Neural progenitor cell (in vitro differentiated cells): ENCODE measurements around the gene UTP15. TPM values are rescaled to one million over a fixed set of nuclear protein-coding genes. Genes with fewer than 3 reads are reported as not detected.

Experiments used
- DNase-seq: peaks from one replicate; pipeline ENCODE4 v3.0.0-alpha.2; 2016; ENCODE audit warnings: low spot score
- H2AFZ ChIP-seq: fragments of 200-600 bp; sonication (generic); replicated peaks from 2 replicates; pipeline ENCODE4 v1.6.1; 2016; ENCODE audit warnings: antibody characterized with exemption
- H3F3A ChIP-seq: fragments of 200-600 bp; sonication (generic); 2 replicates; pipeline ENCODE4 v1.6.1; 2016; ENCODE audit warnings: antibody characterized with exemption, low read depth
- H3K27ac ChIP-seq: fragments of 200-600 bp; sonication (generic); 2 replicates; pipeline ENCODE4 v1.5.1; 2016; ENCODE audit warnings: mild to moderate bottlenecking
- H3K27me3 ChIP-seq: fragments of 200-600 bp; sonication (generic); 2 replicates; pipeline ENCODE4 v1.6.1; 2016; ENCODE audit warnings: mild to moderate bottlenecking, moderate library complexity
- H3K36me3 ChIP-seq: fragments of 200-600 bp; sonication (generic); 2 replicates; pipeline ENCODE4 v1.5.1; 2016
- H3K4me1 ChIP-seq: fragments of 200-600 bp; sonication (generic); 2 replicates; pipeline ENCODE4 v1.6.1; 2016; ENCODE audit warnings: mixed run types
- H3K4me2 ChIP-seq: fragments of 200-600 bp; sonication (generic); 2 replicates; pipeline ENCODE4 v1.6.1; 2016
- H3K4me3 ChIP-seq: fragments of 200-600 bp; sonication (generic); 2 replicates; pipeline ENCODE4 v1.5.1; 2016
- H3K79me2 ChIP-seq: fragments of 200-600 bp; sonication (generic); 2 replicates; pipeline ENCODE4 v1.6.1; 2016; ENCODE audit warnings: low read depth
- H3K9ac ChIP-seq: fragments of 200-600 bp; sonication (generic); 2 replicates; pipeline ENCODE4 v1.6.1; 2016
- H3K9me3 ChIP-seq: fragments of 200-600 bp; sonication (generic); 2 replicates; pipeline ENCODE4 v1.5.1; 2016; ENCODE audit warnings: low read depth
- H4K20me1 ChIP-seq: fragments of 200-600 bp; sonication (generic); 2 replicates; pipeline ENCODE4 v1.6.1; 2016; ENCODE audit warnings: low read depth
- H3K27ac Mint-ChIP-seq: 3 replicates; pipeline ENCODE4 v1.8.0; 2021; ENCODE audit warnings: mixed read lengths
- H3K27me3 Mint-ChIP-seq: 2 replicates; pipeline ENCODE4 v1.8.0; 2022; ENCODE audit warnings: low read depth, mild to moderate bottlenecking, inconsistent platforms, moderate library complexity, mixed read lengths; ENCODE audit not compliant: insufficient read depth
- H3K36me3 Mint-ChIP-seq: 3 replicates; pipeline ENCODE4 v1.8.0; 2021; ENCODE audit warnings: mixed read lengths
- H3K4me1 Mint-ChIP-seq: 3 replicates; pipeline ENCODE4 v1.8.0; 2021; ENCODE audit warnings: mixed read lengths
- H3K4me3 Mint-ChIP-seq: 3 replicates; pipeline ENCODE4 v1.8.0; 2021; ENCODE audit warnings: mild to moderate bottlenecking, moderate library complexity, mixed read lengths
- H3K9me3 Mint-ChIP-seq: 3 replicates; pipeline ENCODE4 v1.8.0; 2020; ENCODE audit warnings: mixed read lengths
- EZH2 ChIP-seq: fragments of 200-600 bp; sonication (generic); IDR thresholded peaks from 2 replicates; pipeline ENCODE4 v1.6.1; 2017; ENCODE audit warnings: antibody characterized with exemption, mild to moderate bottlenecking, moderate library complexity
- EZH2phosphoT487 ChIP-seq: fragments of 200-600 bp; sonication (generic); IDR thresholded peaks from 2 replicates; pipeline ENCODE4 v1.6.1; 2017; ENCODE audit warnings: antibody characterized with exemption
- total RNA-seq: library from RNA; depleted of rRNA; stranded (reverse); fragments of >200 nt; gene quantifications from 2 replicates; pipeline ENCODE4 v1.2.3, GENCODE V29; 2015; ENCODE audit warnings: low replicate concordance
- TF ChIP-seq, protein P1 (sequence below): fragments of 200-600 bp; sonication (generic); IDR thresholded peaks from 2 replicates; pipeline ENCODE4 v1.5.1; 2017; ENCODE audit warnings: antibody characterized with exemption, mild to moderate bottlenecking

The UTP15 gene
- total RNA-seq, 1 donor from 2014 or later = 34.4 TPM

DNA sequence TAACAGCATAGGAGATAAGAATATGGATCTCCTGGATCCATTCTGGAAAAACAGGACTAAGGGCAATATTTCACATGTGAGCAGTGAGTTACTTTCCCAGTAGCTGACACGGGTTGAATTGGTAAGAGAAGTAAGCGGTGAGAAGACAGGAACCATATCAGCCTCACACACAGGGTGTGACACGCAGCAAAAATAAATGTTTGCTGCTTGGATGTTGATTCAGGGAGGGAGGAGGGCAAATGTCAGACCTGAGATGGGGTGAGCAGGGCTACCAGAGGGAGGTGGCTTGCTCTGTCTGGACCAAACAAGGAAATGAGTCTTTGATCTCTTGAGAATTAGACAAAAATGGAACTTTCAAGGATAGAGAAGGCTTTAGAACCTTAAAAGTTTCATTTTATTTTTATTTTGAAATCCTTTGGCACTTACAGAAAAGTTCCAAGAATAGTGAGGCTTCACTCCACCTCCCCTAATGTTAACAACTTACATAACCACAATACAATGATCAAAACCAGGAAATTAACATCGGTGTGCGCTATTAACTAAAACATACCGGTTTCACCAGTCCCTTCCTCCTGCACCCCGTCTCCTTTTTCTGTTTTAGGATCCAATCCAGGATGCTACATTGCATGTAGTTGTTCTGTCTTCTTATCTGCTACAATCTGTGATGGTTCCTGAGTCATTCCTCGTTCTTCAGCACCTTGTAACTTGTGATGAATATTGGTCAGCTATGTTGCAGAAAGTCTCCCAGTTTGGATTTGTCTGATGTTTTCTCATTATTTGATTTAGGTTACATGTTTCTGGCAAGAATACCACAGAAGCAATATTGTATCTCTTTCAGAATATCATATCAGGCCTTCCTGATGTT lies 39.9 kb downstream of the UTP15 start:
- H4K20me1 ChIP-seq = no peaks in the 10 kb centered on the region
- H3K9me3 ChIP-seq = no peaks in the 10 kb centered on the region
- TF ChIP-seq EZH2phosphoT487 (no peak), EZH2 (no peak)
- TF ChIP-seq, protein P1, sequence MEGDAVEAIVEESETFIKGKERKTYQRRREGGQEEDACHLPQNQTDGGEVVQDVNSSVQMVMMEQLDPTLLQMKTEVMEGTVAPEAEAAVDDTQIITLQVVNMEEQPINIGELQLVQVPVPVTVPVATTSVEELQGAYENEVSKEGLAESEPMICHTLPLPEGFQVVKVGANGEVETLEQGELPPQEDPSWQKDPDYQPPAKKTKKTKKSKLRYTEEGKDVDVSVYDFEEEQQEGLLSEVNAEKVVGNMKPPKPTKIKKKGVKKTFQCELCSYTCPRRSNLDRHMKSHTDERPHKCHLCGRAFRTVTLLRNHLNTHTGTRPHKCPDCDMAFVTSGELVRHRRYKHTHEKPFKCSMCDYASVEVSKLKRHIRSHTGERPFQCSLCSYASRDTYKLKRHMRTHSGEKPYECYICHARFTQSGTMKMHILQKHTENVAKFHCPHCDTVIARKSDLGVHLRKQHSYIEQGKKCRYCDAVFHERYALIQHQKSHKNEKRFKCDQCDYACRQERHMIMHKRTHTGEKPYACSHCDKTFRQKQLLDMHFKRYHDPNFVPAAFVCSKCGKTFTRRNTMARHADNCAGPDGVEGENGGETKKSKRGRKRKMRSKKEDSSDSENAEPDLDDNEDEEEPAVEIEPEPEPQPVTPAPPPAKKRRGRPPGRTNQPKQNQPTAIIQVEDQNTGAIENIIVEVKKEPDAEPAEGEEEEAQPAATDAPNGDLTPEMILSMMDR = no peak
- no peaks in the 10 kb centered on the region for H3K79me2 ChIP-seq
- no peak overlapping the region for H3K9ac ChIP-seq
- no peak for DNase-seq
- Mint-ChIP-seq H3K27me3 (peaks cover 2% of the 10 kb centered on the region), H3K27ac (no peak overlapping the region), H3K36me3 (no peaks in the 10 kb centered on the region), H3K4me3 (no peak overlapping the region), H3K4me1 (no peaks in the 10 kb centered on the region), H3K9me3 (no peaks in the 10 kb centered on the region)
- no peak overlapping the region for H3K4me2 ChIP-seq
- H3K4me3 ChIP-seq = no peak overlapping the region
- no peaks in the 10 kb centered on the region for H3K4me1 ChIP-seq
- H3K36me3 ChIP-seq = no peaks in the 10 kb centered on the region
- no peak overlapping the region for H3K27ac ChIP-seq
- H3F3A ChIP-seq = no peaks in the 10 kb centered on the region
- H3K27me3 ChIP-seq = no peaks in the 10 kb centered on the region
- no peak overlapping the region for H2AFZ ChIP-seq

DNA sequence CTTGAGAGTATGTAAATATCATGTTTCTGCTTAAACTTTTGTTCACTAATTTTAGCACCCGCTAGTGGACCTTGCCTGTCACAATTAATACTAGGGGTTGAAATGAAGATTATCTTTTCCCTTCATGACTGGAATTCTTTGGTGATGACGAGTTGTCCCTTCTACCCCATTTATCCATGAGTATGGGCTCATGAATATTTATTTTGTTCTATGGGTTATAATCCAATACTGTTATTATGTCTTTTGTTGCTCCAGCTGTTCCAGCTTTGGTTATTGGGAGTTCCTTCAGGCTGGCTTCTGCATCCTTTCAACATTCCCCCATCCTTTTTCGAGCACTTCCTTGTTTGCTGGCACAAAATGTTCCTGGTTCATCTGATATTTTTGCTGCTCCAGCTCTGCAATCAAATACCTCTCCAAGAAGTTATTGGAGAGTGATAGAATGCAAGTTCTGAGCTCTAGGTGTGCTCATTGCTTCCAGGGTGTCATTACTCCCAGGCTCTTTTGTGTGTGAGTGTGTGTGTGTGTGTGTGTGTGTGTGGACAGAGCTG lies 40.7 kb downstream of the UTP15 start:
- Histone ChIP-seq H3F3A (no peaks in the 10 kb centered on the region), H3K4me2 (no peak overlapping the region)
- no peak overlapping the region for H3K4me3 Mint-ChIP-seq

DNA sequence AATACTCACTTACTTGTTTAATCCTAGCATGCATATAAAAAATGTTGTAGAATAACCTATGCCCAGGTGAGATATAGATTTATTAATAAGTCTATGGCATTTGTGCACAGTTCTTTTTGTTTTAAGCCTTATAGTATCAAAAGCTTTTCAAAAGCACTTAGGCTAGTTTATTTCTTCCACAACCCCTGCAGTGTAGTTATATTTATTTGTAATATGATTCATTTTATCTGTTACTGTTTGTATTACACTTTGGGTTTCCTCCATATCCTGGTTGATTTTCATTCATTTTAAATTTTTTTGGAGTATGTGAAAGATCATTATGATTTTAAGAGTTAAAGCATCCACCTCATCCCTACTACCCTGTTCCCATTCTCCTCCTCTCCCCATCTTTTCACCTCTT lies 41.7 kb downstream of the UTP15 start:
- H3K9ac ChIP-seq = no peak overlapping the region
- no peak overlapping the region for H3K27ac Mint-ChIP-seq
- H3K4me2 ChIP-seq = no peak overlapping the region
- no peaks in the 10 kb centered on the region for H3K79me2 ChIP-seq
- H3K4me3 ChIP-seq = no peak overlapping the region
- no peaks in the 10 kb centered on the region for H3K36me3 Mint-ChIP-seq
- no peaks in the 10 kb centered on the region for H3K4me1 ChIP-seq
- no peak for DNase-seq
- no peaks in the 10 kb centered on the region for H3K27me3 ChIP-seq
- no peaks in the 10 kb centered on the region for H3K36me3 ChIP-seq
- no peak overlapping the region for H3K27ac ChIP-seq
- no peaks in the 10 kb centered on the region for H4K20me1 ChIP-seq
- no peak overlapping the region for H2AFZ ChIP-seq
- H3K9me3 ChIP-seq = no peaks in the 10 kb centered on the region
- peaks cover 2% of the 10 kb centered on the region for H3K27me3 Mint-ChIP-seq
- H3K4me1 Mint-ChIP-seq = no peaks in the 10 kb centered on the region
- H3K9me3 Mint-ChIP-seq = no peaks in the 10 kb centered on the region
- H3F3A ChIP-seq = no peaks in the 10 kb centered on the region
- TF ChIP-seq, protein P1 = no peak
- no peak for TF ChIP-seq EZH2
- no peak for TF ChIP-seq EZH2phosphoT487
- no peak overlapping the region for H3K4me3 Mint-ChIP-seq

More for the DNA sequence above, 40.7 kb downstream of the UTP15 start:
- Mint-ChIP-seq H3K4me1 (no peaks in the 10 kb centered on the region), H3K27ac (no peak overlapping the region), H3K27me3 (peaks cover 2% of the 10 kb centered on the region), H3K36me3 (no peaks in the 10 kb centered on the region), H3K9me3 (no peaks in the 10 kb centered on the region)
- H4K20me1 ChIP-seq = no peaks in the 10 kb centered on the region
- H3K27me3 ChIP-seq = no peaks in the 10 kb centered on the region
- no peak overlapping the region for H2AFZ ChIP-seq
- no peaks in the 10 kb centered on the region for H3K9me3 ChIP-seq
- TF ChIP-seq EZH2phosphoT487 (no peak), EZH2 (no peak)
- TF ChIP-seq, protein P1 = no peak
- no peaks in the 10 kb centered on the region for H3K79me2 ChIP-seq
- no peaks in the 10 kb centered on the region for H3K4me1 ChIP-seq
- H3K9ac ChIP-seq = no peak overlapping the region
- H3K27ac ChIP-seq = no peak overlapping the region
- DNase-seq = no peak
- no peak overlapping the region for H3K4me3 ChIP-seq
- H3K36me3 ChIP-seq = no peaks in the 10 kb centered on the region
